WERI-Rb-1 (cell line): ENCODE data around the gene CD3G.

Source experiments
- DNase-seq: peaks from one replicate; pipeline ENCODE4 v3.0.0-alpha.2; 2020
- H3K27ac ChIP-seq: fragments of 250-450 bp; sonication (Bioruptor Pico); 2 replicates; pipeline ENCODE4 v1.5.1; 2020; ENCODE audit warnings: mild to moderate bottlenecking, moderate library complexity
- H3K27me3 ChIP-seq: fragments of 250-450 bp; sonication (Bioruptor Pico); 2 replicates; pipeline ENCODE4 v1.5.1; 2021; ENCODE audit warnings: mild to moderate bottlenecking, low read depth, moderate library complexity; ENCODE audit not compliant: insufficient read depth, severe bottlenecking
- H3K36me3 ChIP-seq: fragments of 250-450 bp; sonication (Bioruptor Pico); 2 replicates; pipeline ENCODE4 v1.5.1; 2020; ENCODE audit warnings: mild to moderate bottlenecking, moderate library complexity
- H3K4me3 ChIP-seq: 2 replicates; pipeline ENCODE4 v1.5.1; 2011; ENCODE audit warnings: low read depth, mild to moderate bottlenecking, control low read depth, low read length
- H3K9me3 ChIP-seq: fragments of 250-450 bp; sonication (Bioruptor Pico); 2 replicates; pipeline ENCODE4 v1.5.1; 2021; ENCODE audit warnings: mild to moderate bottlenecking, moderate library complexity; ENCODE audit not compliant: severe bottlenecking
- CTCF ChIP-seq: IDR thresholded peaks from 2 replicates; pipeline ENCODE4 v1.5.1; 2011; ENCODE audit warnings: low read depth, mild to moderate bottlenecking, control low read depth, inconsistent platforms, low read length

The CD3G gene

DNA sequence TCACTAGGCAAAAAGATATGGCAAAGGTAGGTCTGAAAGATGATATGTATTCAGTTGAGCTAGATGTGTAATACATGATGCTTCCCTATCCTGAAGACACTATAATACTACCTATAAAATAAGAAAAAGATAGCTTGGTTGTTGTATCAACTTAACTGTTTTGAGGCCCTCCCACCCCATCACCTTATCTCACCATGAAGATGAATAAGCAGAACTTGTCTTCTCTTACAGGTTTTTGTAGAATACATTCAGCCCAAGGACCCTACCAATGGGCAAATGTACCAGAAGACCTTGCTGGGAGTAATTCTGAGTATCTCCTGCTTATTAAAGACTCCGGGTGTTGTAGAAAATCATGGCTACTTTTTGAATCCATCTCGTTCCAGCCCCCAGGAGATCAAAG lies 29.1 kb downstream of the CD3G start:
- H3K27ac ChIP-seq, result no peak overlapping the region
- no peaks in the 10 kb centered on the region for H3K27me3 ChIP-seq
- no peaks in the 10 kb centered on the region for H3K9me3 ChIP-seq
- no peak overlapping the region for H3K4me3 ChIP-seq
- DNase-seq, result no peak
- TF ChIP-seq CTCF, result no peak
- H3K36me3 ChIP-seq, result peaks cover 71% of the 10 kb centered on the region

GRCh38 chr11:118373871-118374270 lies 29.7 kb downstream of the CD3G start:
- H3K36me3 ChIP-seq, result peaks cover 71% of the 10 kb centered on the region
- no peak overlapping the region for H3K27ac ChIP-seq
- no peak for TF ChIP-seq CTCF
- H3K9me3 ChIP-seq, result no peaks in the 10 kb centered on the region
- H3K4me3 ChIP-seq, result no peak overlapping the region
- no peak for DNase-seq
- H3K27me3 ChIP-seq, result no peaks in the 10 kb centered on the region

DNA sequence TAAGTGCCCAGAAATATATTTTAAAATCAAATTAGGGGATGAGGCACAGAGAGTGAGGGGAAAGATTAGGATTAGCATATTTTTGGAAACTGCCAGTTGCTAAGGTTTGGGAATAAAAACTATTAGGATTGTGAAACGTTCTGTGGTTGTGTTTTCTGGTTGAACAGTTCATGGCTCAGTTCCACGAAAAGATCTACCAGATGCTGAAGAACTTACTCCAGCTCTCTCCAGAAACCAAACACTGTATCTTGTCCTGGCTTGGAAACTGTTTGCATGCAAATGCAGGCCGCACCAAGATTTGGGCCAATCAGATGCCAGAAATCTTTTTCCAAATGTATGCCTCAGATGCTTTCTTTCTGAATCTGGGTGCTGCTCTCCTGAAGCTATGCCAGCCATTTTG lies 30.6 kb downstream of the CD3G start:
- DNase-seq, result no peak
- TF ChIP-seq CTCF, result no peak
- no peaks in the 10 kb centered on the region for H3K27me3 ChIP-seq
- H3K4me3 ChIP-seq, result no peak overlapping the region
- no peak overlapping the region for H3K27ac ChIP-seq
- no peaks in the 10 kb centered on the region for H3K9me3 ChIP-seq
- H3K36me3 ChIP-seq, result peaks cover 73% of the 10 kb centered on the region

DNA sequence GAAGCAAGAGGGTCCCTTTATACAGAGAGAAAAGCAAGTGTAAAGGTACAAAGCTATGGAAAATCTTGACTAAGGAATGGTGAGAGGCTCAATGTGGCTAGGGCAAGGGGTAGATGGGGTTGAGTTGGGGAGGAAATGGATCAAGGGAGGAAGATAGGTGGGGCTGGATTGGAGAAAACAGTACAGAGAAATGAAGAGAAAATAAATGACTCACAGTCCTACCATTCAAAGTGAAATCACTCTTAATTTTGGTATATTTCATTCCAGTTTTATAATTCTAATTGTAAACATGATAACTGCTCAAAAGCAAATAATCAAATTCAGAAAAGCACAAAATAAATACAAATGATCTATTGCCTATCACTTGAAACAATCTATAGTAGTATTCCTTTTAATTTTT lies 31.8 kb downstream of the CD3G start:
- H3K4me3 ChIP-seq, result no peak overlapping the region
- no peak for TF ChIP-seq CTCF
- no peaks in the 10 kb centered on the region for H3K27me3 ChIP-seq
- H3K9me3 ChIP-seq, result no peaks in the 10 kb centered on the region
- H3K27ac ChIP-seq, result no peak overlapping the region
- peaks cover 68% of the 10 kb centered on the region for H3K36me3 ChIP-seq
- DNase-seq, result no peak

GRCh38 chr11:118379497-118379896 lies 35.4 kb downstream of the CD3G start:
- no peak for TF ChIP-seq CTCF
- no peaks in the 10 kb centered on the region for H3K27me3 ChIP-seq
- no peak overlapping the region for H3K4me3 ChIP-seq
- no peak for DNase-seq
- no peaks in the 10 kb centered on the region for H3K9me3 ChIP-seq
- H3K36me3 ChIP-seq, result peaks cover 79% of the 10 kb centered on the region
- no peak overlapping the region for H3K27ac ChIP-seq

GRCh38 chr11:118380571-118380970 lies 36.4 kb downstream of the CD3G start:
- Histone ChIP-seq H3K4me3 (no peak overlapping the region), H3K36me3 (peaks cover 77% of the 10 kb centered on the region), H3K27ac (peak overlapping the region; percentile 32), H3K27me3 (no peaks in the 10 kb centered on the region), H3K9me3 (no peaks in the 10 kb centered on the region)
- no peak for TF ChIP-seq CTCF
- DNase-seq, result no peak
